GM21390 (cell line): ENCODE data around the gene WDFY1.

ENCODE experiments used
- ATAC-seq: cut with Tn5 transposase; IDR thresholded peaks from one replicate; pipeline ENCODE4 v1.9.1; 2021; ENCODE audit not compliant: unreplicated experiment

WDFY1 gene

DNA sequence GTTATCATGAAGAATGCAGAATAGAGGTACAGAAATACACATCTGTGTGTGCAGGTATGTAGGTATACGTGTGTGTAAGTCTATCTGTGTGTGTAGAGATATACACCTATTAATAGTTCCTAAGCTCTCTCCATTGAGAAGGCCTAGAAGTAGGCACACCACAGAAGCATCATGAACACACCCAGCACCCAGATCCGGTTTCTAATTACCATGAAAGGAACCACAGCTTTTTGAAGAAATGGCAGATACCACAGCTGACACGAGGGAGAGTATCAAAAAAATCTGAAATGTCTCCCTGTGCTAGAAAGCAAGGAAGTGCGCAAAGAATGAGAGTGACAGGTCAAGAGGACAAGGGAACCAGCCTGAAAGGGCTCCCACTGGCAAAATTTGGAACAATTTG, 80.0 kb downstream of the WDFY1 start:
- ATAC-seq: no peak

DNA sequence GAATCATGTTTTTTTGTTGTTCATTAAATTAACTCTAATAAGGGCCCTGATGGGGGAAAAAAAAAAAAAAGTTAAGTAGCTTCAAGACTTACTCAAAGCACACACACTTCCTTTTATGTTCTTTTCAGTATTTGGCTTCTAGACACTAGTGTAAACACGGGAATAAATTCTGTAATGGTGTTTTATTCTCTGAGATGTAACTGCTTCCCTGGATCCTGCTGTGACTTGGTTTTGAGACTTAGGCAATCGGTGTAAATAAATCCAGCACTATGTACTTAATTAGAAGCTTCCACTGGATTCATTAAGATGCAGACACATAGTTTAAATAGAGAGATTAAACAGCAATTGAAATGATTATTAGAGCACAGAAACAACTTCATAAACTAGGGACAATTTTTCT, 81.6 kb downstream of the WDFY1 start:
- no peak for ATAC-seq

DNA sequence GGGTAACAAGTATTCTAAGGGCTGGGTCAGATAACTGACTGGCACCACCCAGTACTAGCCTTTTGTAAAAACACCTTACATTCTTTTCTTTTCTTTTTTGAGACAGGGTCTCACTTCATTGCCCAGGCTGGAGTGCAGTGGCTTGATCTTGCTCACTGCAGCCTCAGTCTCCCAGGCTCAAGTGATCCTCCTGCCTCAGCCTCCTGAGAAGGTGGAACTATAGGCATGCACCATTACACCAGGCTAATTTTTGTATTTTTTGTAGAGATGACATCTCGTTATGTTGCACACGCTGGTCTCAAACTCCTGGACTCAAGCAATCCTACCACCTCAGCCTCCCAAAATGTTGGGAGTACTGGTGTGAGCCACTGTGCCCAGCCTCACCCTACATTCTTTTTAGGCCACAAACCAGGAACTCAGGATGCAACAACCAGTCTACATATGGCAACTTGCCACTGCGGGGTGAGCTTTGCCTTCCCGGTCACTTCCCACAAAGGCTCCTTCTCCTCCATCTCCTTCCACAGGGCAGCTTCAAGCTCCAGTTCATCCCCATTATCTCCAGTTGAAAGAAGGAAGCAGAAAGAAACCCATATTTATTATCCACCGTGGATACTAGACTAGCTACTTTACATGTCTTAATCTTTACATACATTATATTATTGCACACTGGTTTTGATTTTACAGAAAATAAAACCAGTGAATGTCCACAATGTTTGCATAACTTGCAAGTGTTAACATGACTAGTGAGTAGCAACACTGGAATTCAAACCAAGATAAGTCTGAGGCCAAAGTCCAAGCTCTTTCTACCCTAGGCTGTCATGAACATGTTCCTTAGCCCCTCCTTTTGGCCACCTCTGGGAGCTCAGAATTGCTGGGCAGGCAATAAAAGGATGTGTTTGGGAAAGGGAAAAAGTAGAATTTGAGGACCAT, 84.1 kb downstream of the WDFY1 start:
- ATAC-seq: no peak

DNA sequence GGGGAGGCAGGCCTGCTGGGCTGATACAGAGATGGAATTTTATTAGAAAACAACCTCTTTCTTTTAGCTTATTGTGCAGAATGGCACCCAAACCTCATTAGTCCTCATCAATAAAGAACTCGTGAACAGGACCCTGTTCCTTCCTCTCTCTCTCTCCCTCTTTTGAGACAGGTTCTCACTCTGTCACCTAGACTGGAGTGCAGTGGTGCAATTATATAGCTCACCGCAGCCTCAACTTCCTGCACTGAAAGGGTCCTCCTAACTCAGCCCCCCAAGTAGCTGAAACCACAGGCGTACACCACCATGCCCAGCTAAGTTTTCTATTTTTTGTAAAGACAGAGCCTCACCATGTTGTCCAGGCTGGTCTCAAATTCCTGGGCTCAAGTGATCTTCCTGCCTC, 86.1 kb downstream of the WDFY1 start:
- no peak for ATAC-seq

DNA sequence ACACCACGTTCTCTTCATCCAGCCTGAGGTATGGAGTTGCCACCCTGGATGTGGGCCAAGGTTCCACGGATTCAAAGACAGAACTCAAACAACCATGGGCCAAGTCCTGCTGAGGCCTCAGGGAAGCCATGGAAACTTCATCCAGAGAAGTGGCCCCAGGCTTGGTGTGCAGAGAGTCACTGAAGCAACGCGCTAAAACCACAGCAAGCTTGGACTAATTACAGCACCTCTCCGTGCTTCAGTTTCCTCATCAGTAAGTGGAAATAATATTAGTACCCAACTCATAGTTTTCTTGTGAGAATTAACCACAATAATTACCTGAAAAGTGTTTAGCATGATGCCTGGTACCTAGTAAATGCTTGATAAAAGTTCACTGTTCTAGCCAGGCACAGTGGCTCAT, 88.6 kb downstream of the WDFY1 start:
- no peak for ATAC-seq

DNA sequence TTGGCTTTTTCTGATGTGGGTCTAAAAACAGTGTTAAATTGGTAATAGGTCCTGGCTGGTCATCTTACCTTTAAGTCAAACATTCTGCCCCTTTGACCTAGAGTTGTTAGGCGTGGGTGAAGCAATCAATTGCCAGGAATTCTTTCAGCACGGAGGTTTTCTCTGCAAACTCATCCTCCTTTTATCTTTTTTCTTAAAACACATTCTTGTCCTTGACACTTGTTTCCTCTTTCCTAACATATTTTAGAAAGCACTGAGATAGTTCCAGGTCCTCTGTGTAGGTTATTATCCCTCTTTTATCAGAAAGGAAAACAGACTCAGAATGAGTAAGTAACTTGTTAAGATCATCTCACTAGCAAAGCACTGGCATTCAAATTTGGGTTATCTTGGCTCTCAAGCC, 89.1 kb downstream of the WDFY1 start:
- ATAC-seq: no peak

DNA sequence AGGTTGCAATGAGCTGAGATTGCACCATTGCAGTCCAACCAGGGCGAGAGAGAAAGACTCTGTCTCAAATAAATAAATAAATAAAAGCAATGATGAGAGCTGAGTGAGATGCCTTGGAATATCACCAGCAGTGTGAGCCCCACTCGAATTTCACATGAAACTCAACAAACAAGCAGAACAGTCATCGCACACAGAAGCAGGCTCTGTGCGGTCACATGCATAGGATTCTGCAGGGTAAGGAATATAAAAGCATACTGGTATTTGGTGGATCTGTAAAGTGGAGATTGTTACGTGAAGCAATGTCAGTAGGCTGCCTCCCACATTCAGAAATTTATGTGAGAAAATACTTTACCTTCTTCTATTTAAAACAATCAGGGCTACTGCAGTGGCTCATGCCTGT, 89.7 kb downstream of the WDFY1 start:
- no peak for ATAC-seq

DNA sequence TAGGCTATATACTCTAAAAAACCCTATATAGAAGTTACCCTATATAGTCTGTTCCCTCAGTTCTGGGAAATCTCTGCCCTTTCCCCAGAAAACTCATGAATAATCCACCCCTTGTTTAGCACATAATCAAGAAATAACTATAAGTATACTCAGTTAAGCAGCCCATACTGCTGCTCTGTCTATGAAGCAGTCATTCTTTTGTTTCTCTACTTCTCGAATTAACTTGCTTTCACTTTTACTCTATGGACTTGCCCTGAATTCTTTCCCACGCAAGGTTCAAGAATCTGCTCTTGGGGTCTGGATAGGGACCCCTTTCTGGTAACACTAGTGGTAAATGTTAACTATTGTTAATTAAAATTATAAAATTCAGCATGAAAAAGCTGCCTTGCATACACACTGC, 90.4 kb downstream of the WDFY1 start:
- ATAC-seq: peak; percentile 66

DNA sequence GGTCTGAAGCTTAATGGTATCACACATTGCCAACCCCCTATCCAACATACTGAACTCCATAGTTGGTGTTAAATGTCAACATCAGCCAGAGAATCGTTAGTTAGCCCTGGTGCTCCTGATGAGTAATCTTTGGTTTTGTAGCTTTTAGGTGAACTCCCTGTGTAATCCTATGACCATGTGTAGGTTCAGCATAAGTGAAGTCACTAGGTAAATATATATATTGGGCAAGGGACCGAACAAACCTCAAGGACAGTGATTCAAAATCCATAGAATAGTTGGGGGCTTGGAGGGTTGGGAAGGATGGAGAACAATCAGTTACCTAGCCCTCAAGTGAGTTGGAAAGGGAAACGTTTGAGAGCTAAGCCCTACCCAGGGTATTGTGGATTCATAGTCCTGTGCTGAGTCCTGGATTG, 91.7 kb downstream of the WDFY1 start:
- no peak for ATAC-seq

DNA sequence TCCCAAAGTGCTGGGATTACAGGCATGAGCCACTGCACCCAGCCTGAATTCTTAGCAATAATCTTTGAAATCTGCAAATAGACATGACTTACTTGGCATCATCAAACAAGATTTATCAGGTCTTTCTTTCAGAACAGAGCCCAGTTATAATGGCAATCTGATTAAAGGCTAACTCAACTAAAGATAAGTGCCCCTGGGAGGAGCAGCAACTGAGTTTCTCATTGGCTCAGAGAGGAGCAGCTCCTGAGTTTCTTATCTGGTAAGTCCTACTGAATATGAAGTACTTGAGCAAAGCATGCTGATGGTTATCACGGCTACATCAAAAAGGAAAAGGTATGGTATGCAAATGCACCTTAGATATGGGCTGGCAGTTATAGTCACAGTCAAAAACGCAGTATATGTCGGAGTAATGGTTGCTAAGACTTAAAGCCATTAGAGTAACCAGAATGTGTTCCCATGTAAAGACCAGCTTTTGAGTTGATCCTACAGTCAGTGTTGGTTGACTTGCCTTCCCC, 92.8 kb downstream of the WDFY1 start:
- ATAC-seq: no peak

DNA sequence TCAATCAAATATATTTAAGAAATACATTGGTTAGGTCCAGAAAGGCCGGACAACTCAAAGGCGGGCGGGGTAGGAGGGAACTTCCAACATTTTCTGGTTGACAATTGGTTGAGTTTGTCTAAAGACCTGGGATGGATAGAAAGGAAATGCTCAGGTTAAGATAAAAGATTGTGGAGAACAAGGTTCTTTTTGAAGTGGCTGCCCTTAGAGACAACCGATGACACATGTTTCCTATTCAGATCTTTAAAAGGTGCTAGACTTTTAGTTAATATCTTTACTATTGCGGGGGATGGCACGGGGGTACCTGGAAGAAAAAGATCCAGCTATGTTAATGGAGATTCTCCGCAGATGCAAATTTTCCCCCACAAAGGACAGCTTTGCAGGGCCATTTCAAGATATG, 97.7 kb downstream of the WDFY1 start:
- no peak for ATAC-seq

DNA sequence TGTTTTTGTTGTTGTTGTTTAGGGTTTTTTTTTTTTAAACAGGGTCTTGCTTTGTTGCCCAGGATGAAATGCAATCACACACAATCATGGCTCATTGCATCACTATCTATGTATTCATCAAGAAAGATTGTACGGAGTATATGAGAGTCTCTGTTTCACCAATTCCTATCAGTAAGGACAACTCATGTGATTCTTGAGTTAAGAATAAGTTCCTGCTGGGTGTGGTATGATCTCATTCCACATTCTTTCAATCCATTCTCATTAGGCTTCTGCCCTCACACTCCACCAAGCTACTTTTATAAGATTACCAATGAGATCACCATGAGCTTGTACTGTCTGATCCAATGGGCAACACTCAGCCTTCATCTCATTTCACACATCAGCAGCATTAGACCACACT, 98.6 kb downstream of the WDFY1 start:
- ATAC-seq: no peak

DNA sequence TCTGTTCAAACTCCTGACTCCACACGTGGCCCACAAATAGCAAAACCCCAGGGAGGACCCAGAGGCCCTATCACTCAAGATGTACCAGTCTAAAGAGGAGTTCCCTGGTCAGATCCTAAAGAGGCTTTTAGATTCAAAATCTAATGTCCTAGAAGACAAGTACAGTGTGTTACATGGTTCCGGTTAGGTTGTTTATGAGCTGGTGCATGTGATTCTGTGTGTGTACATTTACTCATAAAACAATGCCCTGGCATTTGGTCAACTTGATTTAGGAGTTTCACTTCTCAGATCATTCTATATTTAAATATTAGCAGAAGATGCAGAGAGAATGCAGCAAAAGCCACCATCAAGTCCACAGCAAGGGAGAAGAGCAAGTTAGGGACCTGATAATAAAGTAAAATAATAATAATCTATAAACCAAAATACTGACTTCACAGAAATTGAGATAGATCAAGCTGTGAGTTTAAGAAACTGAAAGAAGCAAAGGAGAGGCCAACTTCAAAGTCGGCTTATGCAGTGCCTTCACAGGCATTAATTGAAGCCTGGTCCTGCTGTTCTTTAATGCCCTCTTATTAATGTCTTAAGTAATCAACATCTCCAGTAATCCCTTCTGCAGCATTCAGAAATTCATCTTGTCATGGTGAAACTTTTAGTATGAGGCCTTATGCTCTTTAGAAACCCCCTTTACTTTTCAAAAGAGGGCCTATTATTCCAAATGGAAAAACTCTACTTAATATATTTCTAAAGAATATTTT, 103.5 kb downstream of the WDFY1 start:
- no peak for ATAC-seq

DNA sequence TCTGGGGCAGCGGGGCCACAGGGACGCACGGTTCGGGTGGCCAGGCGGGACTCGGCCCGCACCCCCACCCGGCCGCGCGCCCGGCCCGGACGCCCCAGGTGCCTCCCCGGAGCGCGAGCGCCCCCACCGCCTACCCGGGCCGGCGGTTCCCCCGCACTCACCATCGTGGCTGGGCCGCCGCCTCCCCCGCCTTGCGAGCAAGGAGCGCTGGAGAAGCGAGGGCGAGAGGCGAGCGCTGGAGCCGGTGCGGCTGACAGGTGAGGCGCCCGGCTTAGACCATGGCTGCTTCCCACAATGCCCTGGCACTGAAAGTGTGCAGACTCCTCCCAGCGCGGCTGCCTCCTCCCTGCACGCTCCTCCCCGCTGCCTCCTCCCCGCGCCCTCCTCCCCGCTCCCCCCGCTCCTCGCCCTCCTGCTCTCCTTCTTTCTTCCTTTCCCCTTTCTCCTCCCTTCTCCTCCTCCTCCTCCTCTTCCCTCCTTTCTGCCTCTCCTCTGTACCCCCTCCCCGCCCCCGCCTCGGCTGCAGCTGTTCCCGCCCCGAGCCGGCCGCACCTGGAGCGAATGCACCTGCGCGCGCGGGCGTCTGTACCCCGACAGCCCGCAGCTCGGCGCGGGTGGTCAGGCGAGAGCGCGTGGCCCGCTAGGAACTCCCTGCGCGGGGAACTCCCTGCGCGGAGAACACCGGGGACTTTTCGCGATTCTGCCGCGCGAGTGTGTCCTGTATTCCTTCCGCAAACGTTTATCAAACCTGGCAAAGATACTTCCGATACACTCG, 107.7 kb downstream of the WDFY1 start, which contains the start of gene AP1S3:
TSS of gene AP1S3 (minus strand) at position 296 of the 775 bp plus-strand sequence. CDS start at position 164, 132 bp downstream.
- peak; percentile 67 for ATAC-seq

DNA sequence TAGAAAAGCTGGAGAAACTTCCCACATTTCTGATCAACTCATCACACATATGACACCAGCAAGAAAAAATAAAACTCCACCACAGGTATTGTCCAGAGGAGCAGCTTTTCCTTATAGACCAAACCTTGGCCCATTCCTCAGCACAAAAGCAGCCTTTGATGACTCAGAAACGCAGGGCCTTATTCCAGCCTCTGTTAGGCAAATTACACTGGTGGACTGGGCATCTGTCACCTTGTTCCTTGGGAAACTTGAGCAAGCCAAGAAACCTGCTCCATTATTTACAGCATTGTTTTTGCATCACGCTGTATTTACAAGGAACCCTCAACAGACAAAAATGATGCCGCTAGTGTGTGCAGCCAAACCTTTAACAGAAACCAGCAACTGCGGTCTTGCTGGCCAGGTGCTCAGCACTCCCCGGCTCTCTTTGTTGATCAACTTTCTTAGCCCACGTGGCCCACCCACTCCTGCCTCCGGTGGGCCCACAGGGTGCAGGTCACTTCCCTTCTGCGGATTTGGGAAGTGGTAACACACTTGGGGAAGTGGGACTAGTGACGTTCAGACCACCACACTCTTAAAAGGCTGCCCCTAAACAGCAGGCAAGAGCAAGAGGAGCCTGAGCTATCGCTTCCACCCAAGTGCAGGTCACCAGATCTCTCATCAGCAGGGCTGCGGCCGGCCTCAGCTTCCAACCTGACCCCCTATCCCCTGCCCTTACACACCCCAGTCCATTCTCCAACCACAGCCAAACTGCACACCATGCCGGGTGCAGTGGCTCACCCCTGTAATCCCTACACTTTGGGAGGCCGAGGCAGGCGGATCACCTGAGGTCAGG, 109.2 kb downstream of the WDFY1 start:
- ATAC-seq: peak; percentile 64

DNA sequence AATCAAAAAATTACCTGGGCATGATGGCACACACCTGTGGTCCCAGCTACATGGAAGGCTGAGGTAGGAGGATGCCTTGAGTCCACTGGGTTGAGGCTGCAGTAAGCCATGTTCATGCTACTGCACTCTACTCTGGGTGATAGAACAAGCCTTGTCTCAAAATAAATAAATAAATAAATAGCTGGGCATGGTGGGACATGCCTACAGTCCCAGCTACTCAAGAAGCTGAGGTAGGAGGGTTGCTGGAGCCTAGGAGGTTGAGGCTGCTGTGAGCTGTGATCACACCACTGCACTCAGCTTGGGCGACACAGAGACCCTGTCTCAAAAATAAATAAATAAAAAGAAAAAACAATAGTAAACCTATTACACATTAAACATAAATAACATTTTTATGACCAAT, 110.7 kb downstream of the WDFY1 start:
- ATAC-seq: no peak

DNA sequence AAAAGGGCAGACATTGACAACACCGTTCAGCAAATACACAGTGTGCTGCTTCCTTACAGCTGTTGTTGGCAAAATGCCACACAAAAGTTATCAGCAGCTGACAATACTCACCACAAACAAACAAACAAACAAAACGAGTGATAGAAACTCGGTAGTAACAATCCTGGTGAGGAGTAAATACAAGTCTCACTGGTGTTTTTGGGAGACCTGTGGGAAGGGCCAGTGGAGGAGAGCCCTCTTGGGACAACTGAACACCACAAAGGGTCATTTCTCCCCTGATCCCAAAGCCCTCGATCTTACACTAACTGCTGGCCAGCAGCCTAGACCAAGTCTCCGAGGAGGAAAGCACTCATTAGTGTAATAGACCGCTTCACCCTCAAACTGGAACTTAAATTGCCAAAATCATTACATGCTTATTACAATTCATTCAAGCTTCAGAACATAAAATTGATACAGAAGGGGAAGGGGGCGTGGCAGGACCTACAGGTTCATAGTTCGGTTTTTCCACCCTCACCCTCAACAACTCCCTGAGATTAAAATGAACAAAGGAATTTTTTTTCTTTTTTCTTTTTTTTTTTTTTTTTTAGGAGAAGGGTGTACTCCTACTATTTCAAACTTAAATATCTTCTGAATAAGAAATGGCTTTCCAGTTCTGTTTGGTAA, 112.8 kb downstream of the WDFY1 start:
- no peak for ATAC-seq

DNA sequence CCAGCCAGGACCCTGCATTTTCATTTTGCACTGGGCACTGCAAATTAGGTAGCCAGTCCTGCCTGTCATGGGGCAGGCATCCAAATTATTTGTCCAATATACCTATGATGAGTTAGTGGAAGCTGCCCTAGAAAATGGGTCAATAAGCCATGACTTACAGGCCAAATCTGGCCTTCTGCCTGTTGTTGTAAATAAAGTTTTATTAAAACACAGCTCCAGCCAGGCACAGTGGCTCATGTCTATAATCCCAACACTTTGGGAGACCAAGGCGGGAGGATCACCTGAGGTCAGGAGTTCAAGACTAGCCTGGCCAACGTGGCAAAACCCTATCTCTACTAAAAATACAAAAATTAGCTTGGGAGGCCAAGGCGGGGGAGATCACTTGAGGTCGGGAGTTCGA, 116.0 kb downstream of the WDFY1 start:
- ATAC-seq: no peak

DNA sequence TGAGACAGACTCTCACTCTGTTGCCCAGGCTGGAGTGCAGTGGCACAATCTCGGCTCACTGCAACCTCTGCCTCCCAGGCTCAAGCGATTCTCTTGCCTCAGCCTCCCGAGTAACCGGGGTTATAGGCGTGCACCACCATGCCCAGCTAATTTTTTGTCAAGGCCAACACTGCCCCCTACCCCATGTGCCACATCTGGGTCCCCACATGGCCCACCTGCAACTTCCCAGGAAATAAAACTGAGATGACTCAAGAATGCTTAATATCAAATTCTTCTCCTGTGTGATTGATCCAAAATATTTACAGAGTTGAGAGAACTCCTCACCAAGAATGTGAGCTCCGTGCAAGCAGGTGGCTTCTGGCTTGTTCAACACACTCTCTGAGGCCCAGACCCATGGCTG, 116.8 kb downstream of the WDFY1 start:
- ATAC-seq: no peak

DNA sequence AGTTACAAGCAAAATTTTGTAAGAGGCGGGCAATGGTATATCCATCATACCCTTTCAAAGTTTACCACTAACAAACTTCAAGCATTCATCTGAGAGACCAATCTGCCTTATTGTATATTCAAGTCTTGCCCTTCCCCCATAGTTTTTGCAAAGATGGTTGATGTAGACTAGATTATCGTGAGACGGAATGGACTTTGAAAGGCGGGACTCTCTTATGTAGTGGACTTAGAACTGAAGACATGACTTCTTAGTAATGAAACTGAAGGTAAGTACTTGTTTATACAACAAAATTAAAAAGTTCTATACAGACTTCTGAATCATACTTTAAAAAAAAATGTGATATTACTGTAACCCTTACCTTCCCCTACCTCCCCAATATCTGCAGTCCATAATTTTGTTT, 118.1 kb downstream of the WDFY1 start:
- ATAC-seq: no peak
